GM12875 (cell line): ENCODE measurements around the gene MYO7B.

Source experiments
- H3K4me3 ChIP-seq: one replicate; pipeline ENCODE4 v1.5.1; 2011; ENCODE audit warnings: low read depth, low read length, control low read depth
- TF ChIP-seq, protein P1 (sequence below): IDR thresholded peaks from 2 replicates; pipeline ENCODE4 v1.5.1; 2011; ENCODE audit warnings: low read depth, mild to moderate bottlenecking, control low read depth, inconsistent platforms, low read length, moderate library complexity, borderline replicate concordance; ENCODE audit not compliant: insufficient read depth

The MYO7B gene

DNA sequence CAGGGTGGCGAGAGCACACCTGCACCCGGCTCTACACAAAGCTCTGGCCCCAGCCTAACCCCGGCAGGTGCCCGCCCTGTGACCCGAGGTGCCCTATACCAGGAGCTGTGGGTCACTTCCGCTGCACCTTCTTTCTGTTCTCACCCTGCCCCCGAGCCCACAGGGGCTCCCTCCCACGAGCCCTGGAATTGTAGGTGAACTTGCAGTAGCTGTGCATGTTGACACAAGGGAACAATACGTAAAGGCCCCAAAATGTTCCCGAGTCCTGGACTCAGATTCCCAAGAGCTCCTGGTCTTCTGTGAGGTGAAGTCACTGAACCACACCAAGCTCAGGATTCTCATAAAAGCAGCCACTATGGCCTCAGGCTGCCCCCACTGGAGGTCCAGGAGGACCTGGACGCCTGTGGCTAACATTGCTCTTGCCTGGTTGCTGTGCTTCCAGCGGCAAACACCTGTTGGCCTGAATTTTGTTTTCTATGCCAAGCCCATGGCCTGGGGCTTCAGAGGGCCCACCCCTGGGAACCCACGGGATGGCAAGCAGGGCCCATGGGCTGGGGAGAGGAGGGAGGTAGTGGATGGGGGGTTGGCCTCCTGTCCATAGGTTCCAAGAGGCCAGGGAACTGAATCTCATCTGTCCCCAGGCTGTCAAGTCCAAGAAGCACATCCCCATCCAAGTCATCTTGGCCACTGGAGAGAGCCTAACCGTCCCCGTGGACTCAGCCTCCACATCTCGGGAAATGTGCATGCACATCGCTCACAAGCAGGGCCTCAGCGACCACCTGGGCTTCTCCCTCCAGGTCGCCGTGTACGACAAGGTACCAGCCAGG, 87.3 kb downstream of the MYO7B start:
- H3K4me3 ChIP-seq: no peak overlapping the region
- TF ChIP-seq, protein P1, sequence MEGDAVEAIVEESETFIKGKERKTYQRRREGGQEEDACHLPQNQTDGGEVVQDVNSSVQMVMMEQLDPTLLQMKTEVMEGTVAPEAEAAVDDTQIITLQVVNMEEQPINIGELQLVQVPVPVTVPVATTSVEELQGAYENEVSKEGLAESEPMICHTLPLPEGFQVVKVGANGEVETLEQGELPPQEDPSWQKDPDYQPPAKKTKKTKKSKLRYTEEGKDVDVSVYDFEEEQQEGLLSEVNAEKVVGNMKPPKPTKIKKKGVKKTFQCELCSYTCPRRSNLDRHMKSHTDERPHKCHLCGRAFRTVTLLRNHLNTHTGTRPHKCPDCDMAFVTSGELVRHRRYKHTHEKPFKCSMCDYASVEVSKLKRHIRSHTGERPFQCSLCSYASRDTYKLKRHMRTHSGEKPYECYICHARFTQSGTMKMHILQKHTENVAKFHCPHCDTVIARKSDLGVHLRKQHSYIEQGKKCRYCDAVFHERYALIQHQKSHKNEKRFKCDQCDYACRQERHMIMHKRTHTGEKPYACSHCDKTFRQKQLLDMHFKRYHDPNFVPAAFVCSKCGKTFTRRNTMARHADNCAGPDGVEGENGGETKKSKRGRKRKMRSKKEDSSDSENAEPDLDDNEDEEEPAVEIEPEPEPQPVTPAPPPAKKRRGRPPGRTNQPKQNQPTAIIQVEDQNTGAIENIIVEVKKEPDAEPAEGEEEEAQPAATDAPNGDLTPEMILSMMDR: no peak

DNA sequence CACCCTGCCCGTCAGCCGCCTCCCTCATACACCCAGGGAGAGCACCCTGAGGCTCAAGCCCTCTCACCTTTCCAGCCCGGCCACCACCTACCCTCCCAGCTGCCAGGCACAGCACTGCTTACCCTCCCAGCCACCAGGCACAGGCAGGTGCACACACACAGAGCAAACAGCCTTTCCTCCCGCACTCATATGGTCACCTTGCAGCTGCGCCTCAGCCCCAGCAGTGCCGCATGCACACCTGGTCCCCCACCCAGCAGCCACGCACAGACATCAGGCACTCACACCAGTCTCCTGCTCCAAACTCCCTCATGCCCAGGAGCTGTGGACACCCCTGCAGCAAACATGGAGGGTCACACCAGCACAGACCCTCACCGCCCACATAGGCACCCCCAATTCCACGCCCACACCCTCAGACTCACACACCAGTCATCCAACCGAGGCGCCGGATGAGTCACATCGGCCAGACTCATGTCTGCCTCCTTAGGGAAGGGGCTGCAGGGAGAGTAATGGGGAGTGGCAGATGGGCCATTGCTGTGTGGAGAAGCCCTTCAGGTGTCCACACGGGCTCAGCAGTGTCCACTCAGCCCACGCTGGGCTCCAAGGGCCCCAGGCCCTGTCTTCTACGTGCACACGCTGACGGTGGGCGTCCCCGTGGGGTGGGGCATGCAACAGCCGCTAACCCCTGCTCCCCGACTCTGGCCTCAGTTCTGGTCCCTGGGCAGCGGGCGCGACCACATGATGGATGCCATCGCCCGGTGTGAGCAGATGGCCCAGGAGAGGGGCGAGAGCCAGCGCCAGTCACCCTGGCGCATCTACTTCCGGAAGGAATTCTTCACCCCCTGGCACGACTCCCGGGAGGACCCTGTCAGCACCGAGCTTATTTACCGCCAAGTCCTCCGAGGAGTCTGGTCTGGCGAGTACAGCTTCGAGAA, 88.2 kb downstream of the MYO7B start:
- TF ChIP-seq, protein P1: no peak
- H3K4me3 ChIP-seq: no peak overlapping the region

DNA sequence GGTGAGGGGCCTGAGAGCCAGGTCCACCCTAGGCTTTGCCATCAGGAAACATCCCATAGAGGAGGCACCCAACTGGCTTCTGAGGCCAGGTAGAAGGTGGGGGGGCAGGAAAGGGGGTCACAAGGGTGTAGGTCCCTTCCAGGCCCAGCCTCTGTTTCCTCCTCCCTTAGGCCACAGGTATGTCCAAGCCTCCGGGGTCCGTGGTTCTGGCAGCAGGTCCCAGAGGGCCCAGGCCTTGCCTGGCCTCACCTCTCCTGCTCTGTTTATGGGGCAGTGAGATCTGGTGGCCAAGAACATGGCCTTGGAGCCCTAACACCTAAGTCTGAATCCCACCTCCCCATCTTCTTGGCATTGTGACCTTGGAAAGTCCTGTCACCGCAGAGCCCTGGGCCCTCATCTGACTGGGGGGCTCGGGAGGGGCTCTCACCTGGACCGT, 88.9 kb downstream of the MYO7B start:
- H3K4me3 ChIP-seq: no peak overlapping the region
- TF ChIP-seq, protein P1: no peak

DNA sequence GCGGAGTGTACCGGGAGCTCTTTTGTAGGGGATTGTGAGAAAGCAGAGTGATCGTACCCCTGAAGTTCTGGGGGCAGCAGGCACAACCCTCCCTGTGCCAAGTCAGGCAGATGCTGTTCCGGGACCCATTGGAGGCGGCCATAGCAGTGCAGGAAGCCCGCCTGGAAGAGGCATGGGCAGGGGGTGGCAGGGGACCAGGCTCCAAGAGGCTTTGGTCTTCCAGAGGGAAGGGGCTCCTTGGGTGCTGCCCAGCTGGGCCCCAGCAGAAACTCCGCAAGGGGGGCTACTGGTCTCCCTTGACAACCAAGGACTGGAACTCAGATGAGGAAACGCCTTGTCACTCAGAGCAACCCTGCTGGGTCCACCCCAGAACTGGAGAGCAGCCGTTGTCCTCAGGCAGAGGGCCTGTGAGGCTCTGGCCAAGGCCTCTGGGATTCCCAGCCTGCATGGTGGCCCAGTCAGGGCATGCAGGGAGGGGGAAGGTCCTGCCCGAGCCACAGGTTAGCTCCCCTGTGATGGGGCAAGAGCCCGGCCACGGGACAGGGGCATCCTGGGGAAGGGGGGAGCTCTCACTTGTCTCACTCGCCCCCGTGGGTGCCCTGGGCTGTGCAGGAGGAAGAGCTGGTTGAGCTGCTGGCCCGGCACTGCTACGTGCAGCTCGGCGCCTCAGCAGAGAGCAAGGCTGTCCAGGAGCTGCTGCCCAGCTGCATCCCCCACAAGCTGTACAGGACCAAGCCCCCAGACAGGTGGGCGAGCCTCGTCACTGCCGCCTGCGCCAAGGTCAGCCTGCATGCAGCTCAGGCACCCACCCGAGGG, 89.5 kb downstream of the MYO7B start:
- no peak overlapping the region for H3K4me3 ChIP-seq
- TF ChIP-seq, protein P1: no peak

DNA sequence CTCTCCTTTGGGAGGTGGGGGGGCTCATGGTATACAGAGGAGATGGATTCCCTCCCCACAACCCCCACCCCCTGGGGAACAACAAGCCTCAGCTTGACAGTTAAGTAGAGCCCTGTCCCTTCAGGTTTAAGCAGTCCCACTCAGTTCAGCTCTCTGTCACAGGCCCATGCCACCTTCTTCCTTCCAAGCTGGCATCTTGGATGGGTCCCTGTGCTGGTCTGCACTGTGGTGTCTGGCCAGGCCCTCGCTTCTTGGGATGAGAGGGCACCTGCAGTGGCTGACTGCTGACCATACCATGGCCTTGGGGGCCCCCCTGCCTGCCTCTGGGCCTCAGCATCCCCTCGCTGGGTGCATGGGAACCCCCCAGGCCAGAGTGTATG, 90.1 kb downstream of the MYO7B start:
- H3K4me3 ChIP-seq: no peak overlapping the region
- TF ChIP-seq, protein P1: no peak

DNA sequence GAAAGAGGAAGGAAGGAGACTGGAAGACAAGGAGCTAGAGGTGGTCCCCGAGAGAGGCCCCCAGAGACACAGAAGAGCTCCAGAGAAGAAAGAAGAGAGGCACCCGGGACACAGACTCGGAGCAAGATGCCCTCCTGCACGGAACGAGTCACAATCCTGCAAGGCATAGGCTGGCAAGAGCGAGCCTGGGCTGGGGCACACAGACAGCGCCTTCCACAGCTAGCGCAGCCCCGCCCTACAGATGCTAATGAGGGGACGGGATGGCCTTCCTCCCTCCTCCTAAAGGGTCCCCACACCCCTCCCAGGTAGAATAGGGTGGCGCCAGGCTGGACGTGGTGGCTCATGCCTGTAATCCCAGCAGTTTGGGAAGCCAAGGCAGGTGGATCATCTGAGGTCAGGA, 90.7 kb downstream of the MYO7B start:
- H3K4me3 ChIP-seq: no peak overlapping the region

More for the DNA sequence above, 90.7 kb downstream of the MYO7B start:
- TF ChIP-seq, protein P1: no peak
